ENCODE data around the gene ATOH8. TPM values are rescaled to one million over a fixed set of nuclear protein-coding genes. Genes with fewer than 3 reads are reported as not detected.

ATOH8 gene
- total RNA-seq, 1 experiment from 2014 or later = 0.81 TPM

GRCh38 chr2:85794491-85795121, 40.8 kb downstream of the ATOH8 start (continued):
- TF ChIP-seq STAT6 (CRISPR knock-in tag; conservative IDR thresholded peaks at IDR 0.05; ENCODE audit: low read depth) (no peak), HMGA2 (CRISPR knock-in tag; IDR thresholded peaks at IDR 0.05) (no peak), CREM (CRISPR knock-in tag; IDR thresholded peaks at IDR 0.05) (no peak), ATF1 (CRISPR knock-in tag; IDR thresholded peaks at IDR 0.05) (no peak), NFATC4 (CRISPR knock-in tag; IDR thresholded peaks at IDR 0.05) (no peak), SMAD3 (CRISPR knock-in tag; IDR thresholded peaks at IDR 0.05; ENCODE audit: borderline replicate concordance) (no peak), CBFB (CRISPR knock-in tag; IDR thresholded peaks at IDR 0.05; ENCODE audit: low read depth) (no peak)

GRCh38 chr2:85795331-85796045, 41.7 kb downstream of the ATOH8 start:
- Mint-ChIP-seq H3K4me1 (no peaks in the 10 kb centered on the region), H3K9me3 (no peaks in the 10 kb centered on the region), H3K36me3 (no peaks in the 10 kb centered on the region), H3K4me3 (no peak overlapping the region), H3K27me3 (ENCODE audit: low read depth) (no peaks in the 10 kb centered on the region), H3K27ac (no peak overlapping the region)
- CTCF ChIA-PET = interaction anchor here (0.9 to 2.3 kb wide), 5 partner anchors 19 to 158 kb away, joined by 3 to 13 read pairs (median 4); no protein-coding TSS in a partner anchor
- no peak for DNase-seq (ENCODE audit: low spot score)
- no peak for ATAC-seq
- POLR2A ChIA-PET = no interaction called here
- TF ChIP-seq CTCF (IDR thresholded peaks at IDR 0.05) = no peak
- no peak for TF ChIP-seq ZNF232 (CRISPR knock-in tag; IDR thresholded peaks at IDR 0.05)
- TF ChIP-seq GABPB1 (CRISPR knock-in tag; IDR thresholded peaks at IDR 0.05) = no peak
- no peak for TF ChIP-seq IRF1 (CRISPR knock-in tag; IDR thresholded peaks at IDR 0.05)
- no peak for TF ChIP-seq TEAD1 (CRISPR knock-in tag; IDR thresholded peaks at IDR 0.05)
- TF ChIP-seq TEAD4 (CRISPR knock-in tag; IDR thresholded peaks at IDR 0.05) = no peak
- TF ChIP-seq ZNF138 (CRISPR knock-in tag; conservative IDR thresholded peaks at IDR 0.05) = no peak
- TF ChIP-seq SMAD3 (CRISPR knock-in tag; IDR thresholded peaks at IDR 0.05; ENCODE audit: borderline replicate concordance) = no peak
- no peak for TF ChIP-seq ZNF512 (CRISPR knock-in tag; IDR thresholded peaks at IDR 0.05; ENCODE audit: borderline replicate concordance)
- TF ChIP-seq ZNF396 (CRISPR knock-in tag; IDR thresholded peaks at IDR 0.05; ENCODE audit: borderline replicate concordance) = no peak
- no peak for TF ChIP-seq TCF7 (CRISPR knock-in tag; IDR thresholded peaks at IDR 0.05; ENCODE audit: low read depth)
- no peak for TF ChIP-seq ATF6 (CRISPR knock-in tag; IDR thresholded peaks at IDR 0.05)
- TF ChIP-seq AFF4 (CRISPR knock-in tag; IDR thresholded peaks at IDR 0.05; ENCODE audit: borderline replicate concordance) = no peak
- TF ChIP-seq ZNF263 (CRISPR knock-in tag; IDR thresholded peaks at IDR 0.05; ENCODE audit: low read depth) = no peak
- no peak for TF ChIP-seq ATF2 (CRISPR knock-in tag; IDR thresholded peaks at IDR 0.05; ENCODE audit: borderline replicate concordance, low read depth)
